ENCODE results near the gene GGTLC2. TPM values are rescaled to one million over a fixed set of nuclear protein-coding genes. Genes with fewer than 3 reads are reported as not detected.

Gene GGTLC2
- total RNA-seq, 3 donors from 2014 or later (not counting 1 experiment from before 2014, with no cell fraction given) = not detected

DNA sequence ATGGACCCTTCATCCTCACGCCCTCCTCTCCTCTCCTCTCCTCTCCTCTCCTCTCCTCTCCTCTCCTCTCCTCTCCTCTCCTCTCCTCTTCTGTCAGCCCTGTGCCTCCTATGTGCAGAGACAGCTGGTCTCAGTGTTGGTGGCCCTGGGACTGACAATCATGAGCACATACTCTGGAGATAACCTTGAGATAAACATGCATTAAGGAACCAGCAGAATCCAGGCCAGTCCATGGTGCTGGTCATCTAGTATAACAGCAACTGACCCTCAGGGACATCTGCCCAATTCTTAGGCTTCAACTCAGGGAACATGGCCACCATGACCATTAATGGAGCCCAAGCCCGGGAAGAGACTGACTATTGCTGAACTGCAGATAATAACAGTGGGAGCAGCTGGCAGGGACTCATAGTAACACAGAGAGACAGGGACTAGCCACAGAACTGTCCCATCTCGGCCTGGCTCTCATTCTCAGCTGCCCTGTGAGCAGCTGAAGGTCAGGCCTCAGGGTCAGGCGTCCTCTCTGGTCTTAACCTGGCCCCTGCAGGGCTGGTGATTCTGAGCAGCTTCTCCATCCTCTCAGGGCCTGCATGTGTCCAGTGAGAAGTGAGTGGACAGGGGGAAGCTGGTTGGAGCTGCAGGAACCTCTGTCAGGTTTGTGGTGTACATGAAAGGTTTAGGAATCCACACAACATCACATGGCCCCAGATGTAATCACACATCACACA is 45.4 kb downstream of the GGTLC2 start:
- TF ChIP-seq, protein P1, sequence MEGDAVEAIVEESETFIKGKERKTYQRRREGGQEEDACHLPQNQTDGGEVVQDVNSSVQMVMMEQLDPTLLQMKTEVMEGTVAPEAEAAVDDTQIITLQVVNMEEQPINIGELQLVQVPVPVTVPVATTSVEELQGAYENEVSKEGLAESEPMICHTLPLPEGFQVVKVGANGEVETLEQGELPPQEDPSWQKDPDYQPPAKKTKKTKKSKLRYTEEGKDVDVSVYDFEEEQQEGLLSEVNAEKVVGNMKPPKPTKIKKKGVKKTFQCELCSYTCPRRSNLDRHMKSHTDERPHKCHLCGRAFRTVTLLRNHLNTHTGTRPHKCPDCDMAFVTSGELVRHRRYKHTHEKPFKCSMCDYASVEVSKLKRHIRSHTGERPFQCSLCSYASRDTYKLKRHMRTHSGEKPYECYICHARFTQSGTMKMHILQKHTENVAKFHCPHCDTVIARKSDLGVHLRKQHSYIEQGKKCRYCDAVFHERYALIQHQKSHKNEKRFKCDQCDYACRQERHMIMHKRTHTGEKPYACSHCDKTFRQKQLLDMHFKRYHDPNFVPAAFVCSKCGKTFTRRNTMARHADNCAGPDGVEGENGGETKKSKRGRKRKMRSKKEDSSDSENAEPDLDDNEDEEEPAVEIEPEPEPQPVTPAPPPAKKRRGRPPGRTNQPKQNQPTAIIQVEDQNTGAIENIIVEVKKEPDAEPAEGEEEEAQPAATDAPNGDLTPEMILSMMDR (IDR thresholded peaks at IDR 0.05) = no peak
- no peaks in the 10 kb centered on the region for H3K27me3 ChIP-seq (ENCODE audit: control insufficient read depth, insufficient read depth, low read length)
- no peaks in the 10 kb centered on the region for H3K36me3 ChIP-seq (ENCODE audit: control insufficient read depth, insufficient read depth, low read length)
- H3K27ac ChIP-seq (ENCODE audit: low read length) = no peak overlapping the region
- Mint-ChIP-seq H3K27ac (no peak overlapping the region), H3K4me1 (no peaks in the 10 kb centered on the region), H3K4me3 (no peak overlapping the region), H3K36me3 (no peaks in the 10 kb centered on the region), H3K9me3 (no peaks in the 10 kb centered on the region), H3K27me3 (ENCODE audit: low read depth in 2 of 2) (no peaks in the 10 kb centered on the region)
- DNase-seq (no peak), ATAC-seq (no peak)
- WGBS (ENCODE audit: insufficient coverage) = 74% methylated on average over 4 of the region's 4 CpGs
- intact Hi-C loops (cut with micrococcal nuclease) = no loop called here
- peaks cover 17% of the 10 kb centered on the region for H3K4me1 ChIP-seq (ENCODE audit: control insufficient read depth, insufficient read depth, low read length)
- no peak overlapping the region for H3K4me3 ChIP-seq (ENCODE audit: low read length)
- no peaks in the 10 kb centered on the region for H3K9me3 ChIP-seq (ENCODE audit: control insufficient read depth, insufficient read depth, low read length)

DNA sequence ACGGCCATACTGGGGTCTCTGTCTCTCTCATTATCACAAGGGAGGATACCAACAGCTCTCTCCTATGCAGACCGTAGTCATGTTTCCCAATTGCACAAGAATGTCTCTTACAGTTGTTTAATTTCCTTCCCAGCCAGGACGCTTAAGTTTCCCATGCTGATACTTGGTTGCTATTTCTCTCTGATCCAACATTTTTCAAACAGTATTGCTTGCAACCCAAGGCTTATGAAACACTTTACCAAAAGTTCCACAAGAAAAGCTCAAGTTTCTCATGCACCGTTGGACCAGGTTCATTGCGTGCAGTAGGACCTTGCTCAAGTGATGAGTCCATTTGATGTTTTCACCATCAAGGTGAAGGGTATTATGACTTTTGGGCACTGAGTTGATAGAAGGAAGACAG is 46.6 kb downstream of the GGTLC2 start:
- no peaks in the 10 kb centered on the region for H3K9me3 Mint-ChIP-seq
- Histone ChIP-seq H3K27ac (ENCODE audit: low read length) (no peak overlapping the region), H3K36me3 (ENCODE audit: control insufficient read depth, insufficient read depth, low read length) (no peaks in the 10 kb centered on the region), H3K4me3 (ENCODE audit: low read length) (no peak overlapping the region), H3K4me1 (ENCODE audit: control insufficient read depth, insufficient read depth, low read length) (peaks cover 10% of the 10 kb centered on the region), H3K9me3 (ENCODE audit: control insufficient read depth, insufficient read depth, low read length) (no peaks in the 10 kb centered on the region), H3K27me3 (ENCODE audit: control insufficient read depth, insufficient read depth, low read length) (no peaks in the 10 kb centered on the region)
- H3K27ac Mint-ChIP-seq = no peak overlapping the region
- TF ChIP-seq, protein P1 (IDR thresholded peaks at IDR 0.05) = no peak
- intact Hi-C loops (cut with micrococcal nuclease) = no loop called here
- no peaks in the 10 kb centered on the region for H3K27me3 Mint-ChIP-seq (ENCODE audit: low read depth in 2 of 2)
- DNase-seq (no peak), ATAC-seq (no peak)
- 85% methylated on average over 5 of the region's 5 CpGs for WGBS (ENCODE audit: insufficient coverage)
- no peaks in the 10 kb centered on the region for H3K36me3 Mint-ChIP-seq
- H3K4me3 Mint-ChIP-seq = no peak overlapping the region
- H3K4me1 Mint-ChIP-seq = no peaks in the 10 kb centered on the region

DNA sequence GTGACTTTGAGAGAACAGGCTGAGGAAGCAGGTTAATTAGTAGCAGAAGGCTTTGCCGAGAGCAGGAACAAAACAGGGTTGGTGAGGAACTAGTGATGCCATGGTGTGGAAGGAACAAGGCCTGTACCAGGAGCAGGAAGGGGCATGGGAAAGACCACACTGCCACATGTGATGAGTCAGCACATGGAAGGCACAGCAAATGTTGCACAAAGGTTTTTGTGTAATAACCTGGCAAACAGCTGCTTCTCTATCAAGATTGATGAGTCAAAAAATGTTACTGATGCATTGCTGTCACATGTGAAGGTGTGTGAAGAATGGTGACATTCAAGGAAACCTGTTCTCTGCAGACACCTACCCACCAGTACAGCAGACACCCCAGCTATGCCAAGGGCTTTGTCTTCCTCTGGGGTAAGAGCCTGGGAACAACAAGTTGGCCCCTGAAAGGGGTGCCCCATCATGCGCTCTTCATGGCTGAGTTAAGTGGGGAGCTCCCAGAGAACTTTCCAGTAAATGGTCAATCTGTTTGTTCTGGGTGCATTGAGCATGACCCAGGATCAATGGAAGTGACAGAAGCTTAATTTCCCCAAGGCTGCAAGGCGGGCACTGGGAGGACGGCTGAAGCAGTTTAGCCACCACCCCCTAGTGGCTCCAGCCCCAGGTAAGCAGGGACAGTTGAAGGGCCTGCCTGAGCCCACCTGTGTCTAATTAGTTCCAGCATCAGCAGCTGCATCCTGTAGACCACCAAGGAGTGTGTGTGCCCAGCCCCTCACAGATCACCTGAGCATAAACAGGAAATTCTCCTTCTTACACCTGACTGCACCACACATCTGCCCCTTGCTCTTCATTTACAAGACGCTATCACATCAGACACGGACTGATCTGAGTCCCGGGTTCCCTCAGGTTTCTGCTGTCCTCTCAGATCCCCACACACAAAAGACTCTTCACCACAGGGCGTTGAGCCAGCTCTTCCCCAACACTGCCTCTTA is 47.6 kb downstream of the GGTLC2 start:
- H3K4me1 ChIP-seq (ENCODE audit: control insufficient read depth, insufficient read depth, low read length) = peaks cover 3% of the 10 kb centered on the region
- H3K27me3 ChIP-seq (ENCODE audit: control insufficient read depth, insufficient read depth, low read length) = no peaks in the 10 kb centered on the region
- no peak for ATAC-seq
- intact Hi-C loops (cut with micrococcal nuclease) = no loop called here
- Mint-ChIP-seq H3K4me1 (no peaks in the 10 kb centered on the region), H3K27ac (no peak overlapping the region), H3K9me3 (no peaks in the 10 kb centered on the region), H3K4me3 (no peak overlapping the region), H3K27me3 (ENCODE audit: low read depth in 2 of 2) (no peaks in the 10 kb centered on the region), H3K36me3 (no peaks in the 10 kb centered on the region)
- no peak for DNase-seq
- TF ChIP-seq, protein P1 (IDR thresholded peaks at IDR 0.05) = no peak
- no peaks in the 10 kb centered on the region for H3K9me3 ChIP-seq (ENCODE audit: control insufficient read depth, insufficient read depth, low read length)
- H3K27ac ChIP-seq (ENCODE audit: low read length) = no peak overlapping the region
- 79% methylated on average over 8 of the region's 8 CpGs for WGBS (ENCODE audit: insufficient coverage)
- H3K36me3 ChIP-seq (ENCODE audit: control insufficient read depth, insufficient read depth, low read length) = no peaks in the 10 kb centered on the region
- no peak overlapping the region for H3K4me3 ChIP-seq (ENCODE audit: low read length)

All from natural killer cell (primary cell).